NCI-H2171 (cell line): ENCODE measurements around the gene SGMS1.
A peak's percentile ranks its signal among the peaks of the same experiment; 100 is the strongest.
"Not testable (repeated sequence)": the region's sequence is repeated elsewhere in the genome, so short reads cannot be mapped to it uniquely, and the experiment has no call there.

Experiments used
- DNase-seq: peaks from one replicate; lab custom pipeline; 2025; lab: John Stamatoyannopoulos, UW

SGMS1 gene

GRCh38 chr10:50580262-50580891, 43.4 kb downstream of the SGMS1 start:
- no peak for DNase-seq

GRCh38 chr10:50579491-50580261, 44.1 kb downstream of the SGMS1 start:
- no peak for DNase-seq

- no peak for DNase-seq
These were observed 44.8 kb downstream of the SGMS1 start for GRCh38 chr10:50578949-50579348.

GRCh38 chr10:50577681-50578350, 45.9 kb downstream of the SGMS1 start:
- DNase-seq = no peak

- DNase-seq = no peak
These were observed 46.7 kb downstream of the SGMS1 start for GRCh38 chr10:50577010-50577409.

- no peak for DNase-seq
These were observed 47.4 kb downstream of the SGMS1 start for GRCh38 chr10:50576245-50576815.

- no peak for DNase-seq
These were observed 48.1 kb downstream of the SGMS1 start for GRCh38 chr10:50575477-50576244.

- DNase-seq = no peak
These were observed 48.8 kb downstream of the SGMS1 start for GRCh38 chr10:50574931-50575330.

GRCh38 chr10:50574305-50574704, 49.5 kb downstream of the SGMS1 start:
- no peak for DNase-seq

GRCh38 chr10:50572017-50572491, 51.7 kb downstream of the SGMS1 start:
- no peak for DNase-seq

GRCh38 chr10:50568750-50569149, 55.0 kb downstream of the SGMS1 start:
- not testable (repeated sequence) for DNase-seq

GRCh38 chr10:50567384-50567783, 56.4 kb downstream of the SGMS1 start:
- peak; percentile 32 for DNase-seq

GRCh38 chr10:50566150-50566549, 57.6 kb downstream of the SGMS1 start:
- DNase-seq = no peak

- no peak for DNase-seq
These were observed 58.3 kb downstream of the SGMS1 start for GRCh38 chr10:50565301-50566083.

- DNase-seq = no peak
These were observed 59.9 kb downstream of the SGMS1 start for GRCh38 chr10:50563906-50564305.

GRCh38 chr10:50561816-50562215, 61.9 kb downstream of the SGMS1 start:
- DNase-seq = no peak

GRCh38 chr10:50561266-50561665, 62.5 kb downstream of the SGMS1 start:
- no peak for DNase-seq

GRCh38 chr10:50560370-50560769, 63.4 kb downstream of the SGMS1 start:
- DNase-seq = no peak

- DNase-seq = no peak
These were observed 65.4 kb downstream of the SGMS1 start for GRCh38 chr10:50558371-50558770.

GRCh38 chr10:50557130-50557682, 66.5 kb downstream of the SGMS1 start:
- no peak for DNase-seq
